ENCODE data around the gene SNCG.

SNCG gene

DNA sequence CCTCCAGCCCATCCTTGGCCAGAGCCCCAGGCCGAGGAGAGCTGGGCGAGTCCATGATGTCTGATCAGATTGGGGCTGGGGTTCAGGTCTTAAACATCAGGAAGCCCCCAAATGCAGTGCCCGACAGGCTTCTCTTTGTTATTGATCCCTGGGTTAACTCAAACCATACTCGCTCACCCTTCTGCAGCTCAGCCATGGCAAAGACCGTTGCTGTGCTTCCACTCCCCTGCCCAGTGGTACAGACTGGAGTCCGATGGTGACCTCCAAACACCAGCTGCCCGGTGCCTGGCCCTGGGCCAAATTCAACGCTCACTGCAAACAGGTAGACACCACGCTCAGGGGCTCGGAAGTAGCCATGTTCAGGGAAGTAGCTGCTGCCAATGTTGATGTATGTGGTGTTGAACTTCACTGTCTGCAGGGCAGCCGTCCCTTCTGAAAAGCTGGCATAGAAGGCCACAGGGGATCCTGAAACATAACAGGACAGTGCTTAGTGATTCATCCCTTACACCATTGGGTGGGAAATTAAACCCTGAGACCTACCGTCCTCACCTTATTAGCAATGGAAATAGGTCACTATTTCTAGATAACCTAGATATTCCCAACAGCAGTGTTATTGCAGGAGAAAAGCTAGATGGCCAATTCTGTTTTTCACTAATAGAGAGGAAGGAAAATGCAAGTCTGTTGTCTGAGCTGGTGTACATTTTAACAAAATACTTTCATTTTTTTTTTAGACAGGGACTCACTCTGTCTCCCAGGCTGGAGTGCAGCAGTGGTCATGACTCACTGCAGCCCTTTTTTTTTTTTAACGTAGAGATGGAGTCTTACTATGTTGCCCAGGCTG lies 21.5 kb upstream of the SNCG start:
- TF ChIP-seq, protein P1, sequence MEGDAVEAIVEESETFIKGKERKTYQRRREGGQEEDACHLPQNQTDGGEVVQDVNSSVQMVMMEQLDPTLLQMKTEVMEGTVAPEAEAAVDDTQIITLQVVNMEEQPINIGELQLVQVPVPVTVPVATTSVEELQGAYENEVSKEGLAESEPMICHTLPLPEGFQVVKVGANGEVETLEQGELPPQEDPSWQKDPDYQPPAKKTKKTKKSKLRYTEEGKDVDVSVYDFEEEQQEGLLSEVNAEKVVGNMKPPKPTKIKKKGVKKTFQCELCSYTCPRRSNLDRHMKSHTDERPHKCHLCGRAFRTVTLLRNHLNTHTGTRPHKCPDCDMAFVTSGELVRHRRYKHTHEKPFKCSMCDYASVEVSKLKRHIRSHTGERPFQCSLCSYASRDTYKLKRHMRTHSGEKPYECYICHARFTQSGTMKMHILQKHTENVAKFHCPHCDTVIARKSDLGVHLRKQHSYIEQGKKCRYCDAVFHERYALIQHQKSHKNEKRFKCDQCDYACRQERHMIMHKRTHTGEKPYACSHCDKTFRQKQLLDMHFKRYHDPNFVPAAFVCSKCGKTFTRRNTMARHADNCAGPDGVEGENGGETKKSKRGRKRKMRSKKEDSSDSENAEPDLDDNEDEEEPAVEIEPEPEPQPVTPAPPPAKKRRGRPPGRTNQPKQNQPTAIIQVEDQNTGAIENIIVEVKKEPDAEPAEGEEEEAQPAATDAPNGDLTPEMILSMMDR (IDR thresholded peaks at IDR 0.05), result no peak

DNA sequence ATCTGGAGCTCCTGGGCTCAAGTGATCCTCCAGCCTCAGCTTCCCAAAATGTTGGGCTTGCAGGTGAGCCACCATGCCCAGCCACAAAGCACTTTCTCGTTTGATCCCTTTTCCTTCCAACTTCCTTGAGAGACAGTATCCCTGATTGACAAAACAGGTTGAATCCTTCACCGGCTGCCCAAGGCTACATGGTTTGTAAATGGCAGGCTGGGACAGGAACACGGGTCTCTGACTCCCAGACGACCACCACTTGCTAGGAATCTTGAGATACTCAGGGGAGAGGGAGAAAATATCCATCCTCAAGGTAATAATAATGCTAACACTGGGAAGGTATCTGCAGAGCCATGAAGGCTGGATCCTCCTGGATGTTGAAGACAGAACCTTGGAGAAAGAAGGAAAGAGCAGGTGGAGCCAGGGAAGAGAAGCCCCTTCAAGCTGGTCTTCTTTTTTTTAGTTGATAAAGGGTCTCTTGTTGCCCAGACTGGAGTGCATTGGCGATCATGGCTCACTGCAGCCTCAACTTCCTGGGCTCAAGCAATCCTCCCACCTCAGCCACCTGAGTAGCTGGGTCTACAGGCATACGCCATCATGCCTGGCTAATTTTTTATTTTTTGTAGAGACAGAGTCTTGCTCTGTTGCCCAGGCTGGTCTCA lies 20.8 kb upstream of the SNCG start:
- TF ChIP-seq, protein P1 (IDR thresholded peaks at IDR 0.05), result no peak

GRCh38 chr10:86938260-86938659 lies 20.1 kb upstream of the SNCG start:
- TF ChIP-seq, protein P1 (IDR thresholded peaks at IDR 0.05), result no peak

DNA sequence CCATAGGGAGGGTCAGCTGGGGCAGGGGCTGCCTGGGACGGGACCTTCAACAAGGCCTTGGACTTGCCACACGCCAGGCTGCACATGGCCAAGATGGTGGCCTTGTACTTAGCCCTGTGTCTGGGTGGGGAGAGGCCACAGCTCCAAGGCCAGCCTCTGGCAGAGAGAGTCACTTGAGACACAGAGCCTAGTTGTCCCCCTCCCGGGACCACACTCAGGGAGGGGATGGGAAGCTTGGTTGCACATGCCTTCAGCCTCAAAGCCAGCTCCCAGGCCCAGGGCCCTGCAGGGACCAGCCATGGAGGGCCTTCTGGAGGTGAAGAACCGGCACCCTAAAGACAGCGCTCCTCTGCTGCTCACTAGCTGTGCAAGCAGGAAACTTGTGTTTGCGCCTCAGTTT lies 17.7 kb upstream of the SNCG start:
- TF ChIP-seq, protein P1 (IDR thresholded peaks at IDR 0.05), result no peak

DNA sequence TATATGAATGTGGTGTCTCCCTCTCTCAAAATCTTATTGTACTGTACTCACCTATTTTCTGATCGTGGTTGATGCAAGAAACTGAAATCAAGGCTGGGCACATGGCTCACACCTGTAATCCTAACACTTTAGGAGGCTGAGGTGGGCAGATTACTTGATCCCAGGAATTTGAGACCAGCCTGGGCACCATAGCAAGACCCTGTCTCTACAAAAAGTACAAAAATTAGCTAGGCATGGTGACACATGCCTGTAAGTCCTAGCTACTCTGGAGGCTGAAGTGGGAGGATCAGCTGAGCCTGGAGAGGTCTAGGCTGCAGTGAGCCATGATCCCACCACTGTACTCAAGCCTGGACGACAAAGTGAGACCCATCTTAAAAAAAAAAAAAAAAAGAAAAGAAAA lies 17.0 kb upstream of the SNCG start:
- TF ChIP-seq, protein P1 (IDR thresholded peaks at IDR 0.05), result no peak

- TF ChIP-seq, protein P1 (IDR thresholded peaks at IDR 0.05), result no peak
Measured at GRCh38 chr10:86941991-86942421, 16.4 kb upstream of the SNCG start.

DNA sequence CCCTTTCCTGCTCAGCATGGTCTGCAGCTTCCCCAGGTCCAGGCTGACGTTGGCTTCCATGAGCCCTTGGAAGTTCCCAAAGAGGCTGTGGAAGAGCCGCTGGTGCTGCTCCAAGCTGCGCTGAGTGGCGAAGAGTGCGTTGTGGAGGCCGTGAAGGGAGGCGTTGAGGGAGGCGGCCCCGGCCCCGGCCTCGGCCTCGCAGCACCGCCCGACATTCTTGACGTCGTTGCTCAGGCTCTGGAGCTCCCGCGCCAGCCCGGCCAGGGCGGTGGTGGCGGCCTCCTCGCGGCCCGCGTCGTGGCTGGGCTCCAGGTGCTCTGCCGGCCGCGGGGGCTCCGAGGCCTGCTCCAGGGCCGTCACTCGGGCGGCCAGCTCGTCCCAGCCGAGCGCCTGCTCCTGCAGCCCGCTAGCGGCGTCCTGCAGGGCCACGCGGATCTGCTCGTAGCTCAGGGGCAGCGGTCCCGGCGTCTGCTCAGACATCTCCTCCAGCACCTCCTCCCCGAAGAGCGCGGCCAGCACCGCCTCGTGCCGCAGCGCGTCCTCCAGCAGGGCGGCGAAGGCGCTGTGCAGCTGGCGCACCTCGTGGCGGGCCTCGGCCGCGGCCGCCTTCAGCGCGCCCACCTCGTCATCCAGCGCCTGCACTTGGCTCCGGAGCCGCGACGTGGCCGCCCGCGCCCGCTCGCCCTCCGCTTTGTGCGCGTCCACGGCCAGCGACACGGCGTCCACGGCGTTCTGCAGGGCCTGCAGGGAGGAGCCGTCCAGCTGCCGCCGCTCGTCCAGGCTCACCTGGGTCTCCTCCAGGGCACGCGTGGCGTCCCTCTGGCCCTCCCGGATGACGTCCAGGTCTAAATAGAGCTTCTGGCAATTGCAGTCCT lies 15.7 kb upstream of the SNCG start:
- TF ChIP-seq, protein P1 (IDR thresholded peaks at IDR 0.05), result no peak

Measured in LNCAP (cell line).